ENCODE data around the gene AMER2.

AMER2 gene

GRCh38 chr13:25171517-25172302 lies at the start of gene AMER2:
Gene AMER2, minus strand, starts transcription at chr13:25172288. Its CDS starts 669 bp downstream, at chr13:25171619.
- intact Hi-C loops (cut with DNase I): no loop called here
- peak; percentile 84 to 95 (median 90) for DNase-seq

DNA sequence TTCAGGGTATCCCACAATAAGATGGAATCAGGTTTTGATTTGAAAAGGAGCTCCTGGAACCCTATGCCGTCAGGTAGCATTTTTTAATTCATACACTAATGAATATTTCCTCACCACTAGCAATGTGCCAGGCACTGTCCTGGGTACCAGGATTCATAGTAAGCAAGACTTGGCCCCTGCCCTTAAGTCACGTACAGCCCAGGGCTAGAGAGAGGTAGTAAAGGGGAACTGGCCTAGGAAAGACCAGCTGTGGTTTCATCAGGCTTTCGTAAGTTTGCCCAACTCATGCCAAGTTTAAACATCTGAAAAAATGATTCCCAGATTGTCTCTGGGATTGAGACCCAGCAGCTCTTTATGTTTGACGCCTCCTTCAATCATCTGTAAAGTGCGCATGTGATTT lies 45.9 kb upstream of the AMER2 start:
- DNase-seq: peak in 1 of 42 donors; percentile 24
- intact Hi-C loops (cut with DNase I): no loop called here

GRCh38 chr13:25217023-25217885 lies 45.2 kb upstream of the AMER2 start:
- DNase-seq: peak in 2 of 42 donors; percentile 17 to 37
- intact Hi-C loops (cut with DNase I): no loop called here

DNA sequence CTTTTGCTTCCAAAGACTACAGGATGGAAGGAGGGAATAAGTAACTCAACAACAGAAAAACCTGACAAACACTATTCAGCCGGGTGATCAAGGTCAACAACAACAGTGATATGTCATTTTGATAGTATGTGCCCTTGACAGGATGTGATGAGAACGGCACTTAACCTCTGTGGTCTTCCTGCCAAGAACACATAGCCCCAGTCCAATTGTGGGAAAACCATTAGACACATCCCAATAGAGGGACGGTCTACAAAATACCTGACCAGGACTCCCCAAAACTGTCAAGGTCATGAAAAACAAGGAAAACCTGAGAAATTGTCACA lies 43.1 kb upstream of the AMER2 start:
- intact Hi-C loops (cut with DNase I): no loop called here
- no peak for DNase-seq

GRCh38 chr13:25214491-25215252 lies 42.6 kb upstream of the AMER2 start:
- intact Hi-C loops (cut with DNase I): no loop called here
- DNase-seq: peak in 6 of 42 donors; percentile 13 to 62 (median 28)

DNA sequence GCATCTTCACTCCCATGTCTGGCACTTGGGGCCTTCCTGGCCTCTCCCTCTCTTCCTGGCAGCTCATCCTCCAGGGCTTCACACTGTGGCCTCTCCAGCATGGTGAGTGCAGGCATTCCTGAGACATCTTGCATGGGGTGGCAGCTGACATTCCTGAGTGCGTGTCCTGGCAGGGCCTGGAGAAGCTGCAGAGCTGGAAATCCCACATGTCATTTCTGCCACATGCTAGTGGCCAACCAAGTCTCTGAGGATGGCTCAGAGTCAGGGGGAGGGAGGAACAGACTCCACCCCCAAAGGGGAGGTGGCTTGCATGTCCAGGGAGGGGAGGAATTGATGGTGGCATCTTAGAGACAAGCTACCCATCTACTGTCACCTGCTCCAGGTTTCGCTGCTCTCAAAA lies 41.6 kb upstream of the AMER2 start:
- DNase-seq: no peak
- intact Hi-C loops (cut with DNase I): no loop called here

DNA sequence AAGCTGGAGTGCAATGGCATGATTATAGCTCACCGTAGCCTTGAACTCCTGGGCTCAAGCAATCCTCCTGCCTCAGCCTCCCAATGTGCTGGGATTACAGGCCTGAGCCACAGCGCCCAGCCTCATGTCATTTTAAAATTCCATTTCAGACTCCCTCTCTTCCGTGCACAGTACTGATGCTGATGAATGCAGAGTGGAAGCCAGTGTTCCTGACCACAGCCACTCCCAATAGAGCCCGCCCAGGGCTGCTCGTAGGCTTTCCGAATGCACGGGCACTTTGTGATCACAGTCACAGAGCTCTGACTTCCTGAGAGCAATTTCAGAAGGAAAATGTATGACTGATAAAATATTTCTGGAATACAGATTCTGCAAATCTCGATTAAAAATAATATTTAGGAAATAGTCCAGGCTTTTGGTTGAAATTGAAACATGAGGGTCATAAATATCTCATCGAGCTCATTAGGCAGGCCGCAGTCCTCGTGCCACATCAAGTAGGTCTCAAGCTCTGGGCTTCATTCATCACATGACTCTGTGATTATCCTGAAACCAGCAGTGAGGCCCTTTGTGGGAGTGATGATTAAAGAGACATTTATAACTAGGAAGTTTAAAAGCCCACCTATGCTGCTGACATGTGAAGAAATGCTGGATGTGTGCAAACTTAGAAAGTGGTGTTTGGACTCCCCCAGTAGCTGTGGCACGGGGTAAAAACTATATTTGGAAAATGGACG lies 38.9 kb upstream of the AMER2 start:
- intact Hi-C loops (cut with DNase I): no loop called here
- peak in 7 of 42 donors; percentile 25 to 69 (median 43) for DNase-seq

GRCh38 chr13:25207291-25207810 lies 35.3 kb upstream of the AMER2 start:
- intact Hi-C loops (cut with DNase I): no loop called here
- no peak for DNase-seq

- intact Hi-C loops (cut with DNase I): no loop called here
- DNase-seq: no peak
These were observed 32.8 kb upstream of the AMER2 start for GRCh38 chr13:25204863-25205262.

GRCh38 chr13:25203127-25203740 lies 31.1 kb upstream of the AMER2 start:
- peak in 9 of 42 donors; percentile 25 to 71 (median 50) for DNase-seq
- intact Hi-C loops (cut with DNase I): no loop called here

GRCh38 chr13:25200783-25201182 lies 28.7 kb upstream of the AMER2 start:
- intact Hi-C loops (cut with DNase I): no loop called here
- no peak for DNase-seq

- intact Hi-C loops (cut with DNase I): loop anchor here (10.0 kb wide), 1 partner anchor 46 kb away; no protein-coding TSS in a partner anchor
- DNase-seq: no peak
These were observed 26.6 kb upstream of the AMER2 start for GRCh38 chr13:25198647-25199046.

DNA sequence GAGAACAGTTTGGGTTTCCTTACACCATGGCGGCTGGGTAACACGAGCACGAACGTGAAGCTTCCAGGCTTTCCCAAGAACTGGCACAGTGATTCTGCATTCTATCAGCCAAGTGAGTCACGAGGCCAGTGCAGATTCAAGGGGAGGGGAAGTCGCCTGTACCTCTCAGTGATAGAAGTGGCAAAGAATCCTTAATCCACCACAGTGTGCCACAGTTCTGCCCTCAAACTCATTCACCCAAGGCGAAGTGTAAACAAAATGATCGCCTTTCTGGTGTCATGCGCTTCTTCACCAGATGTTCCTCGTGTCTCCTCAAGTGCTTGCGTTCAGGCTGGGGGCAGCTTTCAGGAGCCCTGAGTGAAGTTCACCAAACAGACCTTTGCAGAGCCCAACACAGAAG lies 24.9 kb upstream of the AMER2 start:
- intact Hi-C loops (cut with DNase I): loop anchor here (10.0 kb wide), 1 partner anchor 48 kb away; no protein-coding TSS in a partner anchor
- no peak for DNase-seq

- peak; percentile 75 to 97 (median 92) for DNase-seq
These were observed 20.8 kb upstream of the AMER2 start for GRCh38 chr13:25192936-25193335.

DNA sequence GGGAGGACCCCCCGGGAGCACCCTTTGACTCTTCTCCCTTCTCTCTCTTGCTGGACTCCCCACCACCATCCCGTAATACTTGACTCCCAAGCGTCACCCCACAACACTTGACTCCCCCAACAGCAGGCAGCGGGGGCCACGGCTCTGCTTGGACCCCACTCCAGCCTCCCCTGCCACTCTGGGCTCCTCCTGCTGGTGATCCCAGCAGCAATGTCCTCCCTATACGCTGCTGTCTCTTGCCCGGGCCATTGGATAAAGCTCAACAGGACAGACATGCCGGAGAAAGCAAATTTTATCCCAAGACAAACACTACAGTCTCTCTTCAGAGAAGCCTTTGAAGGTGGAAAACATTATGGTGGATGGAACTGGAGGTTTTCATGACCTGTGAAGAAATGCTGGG lies 20.4 kb upstream of the AMER2 start:
- peak in 32 of 42 donors; percentile 14 to 82 (median 56) for DNase-seq
- intact Hi-C loops (cut with DNase I): loop anchor here (10.0 kb wide), 1 partner anchor 52 kb away; no protein-coding TSS in a partner anchor

More at GRCh38 chr13:25192936-25193335, 20.8 kb upstream of the AMER2 start:
- intact Hi-C loops (cut with DNase I): loop anchor here (10.0 kb wide), 1 partner anchor 52 kb away; no protein-coding TSS in a partner anchor

GRCh38 chr13:25192052-25192451 lies 20.0 kb upstream of the AMER2 start:
- DNase-seq: no peak
- intact Hi-C loops (cut with DNase I): loop anchor here (10.0 kb wide), 1 partner anchor 53 kb away; no protein-coding TSS in a partner anchor

- peak in 1 of 42 donors; percentile 23 for DNase-seq
- intact Hi-C loops (cut with DNase I): loop anchor here (10.0 kb wide), 1 partner anchor 54 kb away; no protein-coding TSS in a partner anchor
These were observed 18.7 kb upstream of the AMER2 start for GRCh38 chr13:25190771-25191170.

DNA sequence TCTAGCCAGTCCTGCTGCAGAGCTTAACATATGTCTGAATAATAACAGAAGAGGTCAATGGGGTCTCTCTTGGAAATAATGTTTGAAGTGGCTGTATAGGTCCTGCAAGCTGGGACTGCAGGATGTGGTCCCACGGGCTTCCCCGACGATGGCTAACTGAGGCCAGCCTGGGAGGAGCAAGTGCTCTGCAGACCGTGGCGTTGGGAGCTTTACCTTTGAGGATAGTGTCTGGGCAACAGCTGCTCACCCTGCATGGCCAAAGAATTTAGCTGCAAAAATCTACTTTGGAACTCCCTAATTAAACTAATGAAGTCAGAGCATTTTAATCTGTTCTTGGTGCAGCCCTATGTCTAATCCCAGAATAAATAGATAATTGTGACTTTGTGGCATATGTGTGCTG lies 18.2 kb upstream of the AMER2 start:
- intact Hi-C loops (cut with DNase I): loop anchor here (10.0 kb wide), 1 partner anchor 55 kb away; no protein-coding TSS in a partner anchor
- DNase-seq: peak in 2 of 42 donors; percentile 9 to 42
